ENCODE measurements around the gene PRKCE.

Gene PRKCE

GRCh38 chr2:45944074-45944473, 292.6 kb downstream of the PRKCE start:
- no peak for DNase-seq

- no peak for DNase-seq
Observed at GRCh38 chr2:45945302-45945717, 293.8 kb downstream of the PRKCE start.

GRCh38 chr2:45946023-45946422, 294.5 kb downstream of the PRKCE start:
- no peak for DNase-seq

- DNase-seq = no peak
Observed at GRCh38 chr2:45950606-45951005, 299.1 kb downstream of the PRKCE start.

- no peak for DNase-seq
Observed at GRCh38 chr2:45951025-45951727, 299.7 kb downstream of the PRKCE start.

GRCh38 chr2:45952591-45952990, 301.1 kb downstream of the PRKCE start:
- no peak for DNase-seq

- DNase-seq = no peak
Observed at GRCh38 chr2:45953376-45954027, 302.0 kb downstream of the PRKCE start.

- DNase-seq = no peak
Observed at GRCh38 chr2:45954233-45954850, 302.9 kb downstream of the PRKCE start.

- no peak for DNase-seq
Observed at GRCh38 chr2:45957533-45958227, 306.2 kb downstream of the PRKCE start.

GRCh38 chr2:45960057-45960863, 308.8 kb downstream of the PRKCE start:
- DNase-seq = no peak

- no peak for DNase-seq
Observed at GRCh38 chr2:45962177-45962921, 310.9 kb downstream of the PRKCE start.

GRCh38 chr2:45963816-45964215, 312.3 kb downstream of the PRKCE start:
- no peak for DNase-seq

- peak in 2 of 3 experiments; percentile 13 to 39 for DNase-seq
Observed at GRCh38 chr2:45964223-45964841, 312.9 kb downstream of the PRKCE start.

- DNase-seq = no peak
Observed at GRCh38 chr2:45964906-45965305, 313.4 kb downstream of the PRKCE start.

GRCh38 chr2:45965871-45966498, 314.5 kb downstream of the PRKCE start:
- no peak for DNase-seq

GRCh38 chr2:45968946-45969584, 317.6 kb downstream of the PRKCE start:
- DNase-seq = peak in 1 of 3 experiments; percentile 32

- peak in 2 of 3 experiments; percentile 18 to 59 for DNase-seq
Observed at GRCh38 chr2:45973426-45973825, 322.0 kb downstream of the PRKCE start.

GRCh38 chr2:45974056-45974455, 322.6 kb downstream of the PRKCE start:
- DNase-seq = no peak

GRCh38 chr2:45974762-45975408, 323.4 kb downstream of the PRKCE start:
- no peak for DNase-seq
